Endothelial cell of umbilical vein (primary cell): ENCODE results near the gene SLC8A1. TPM values are rescaled to one million over a fixed set of nuclear protein-coding genes. Genes with fewer than 3 reads are reported as not detected.

Source experiments
- BruUV-seq: library from RNA; stranded (reverse); fragments of 400-500 nt; replicated peaks from 2 replicates; lab custom pipeline; 2021; lab: Mats Ljungman, UMichigan
- CTCF ChIA-PET: fragments of 300-600, 350-600 bp; sonication (Branson Sonifier 250); formaldehyde crosslinking; loops from one replicate; lab custom pipeline; 2021; ENCODE audit warnings: antibody characterized with exemption, inconsistent platforms; lab: Charles Lee
- POLR2A ChIA-PET: fragments of 300-600, 350-600 bp; sonication (Branson Sonifier 250); formaldehyde crosslinking; loops from one replicate; lab custom pipeline; 2021; ENCODE audit warnings: antibody characterized with exemption, inconsistent platforms; lab: Charles Lee
- DNase-seq: peaks from one replicate; pipeline ENCODE4 v3.0.0-alpha.2; 2011; ENCODE audit warnings: low read depth, low spot score
- FAIRE-seq: peaks from 2 replicates; lab custom pipeline; 2011; peaks lifted over from hg19 to GRCh38; lab: Jason Lieb, UNC
- H2AFZ ChIP-seq: 2 replicates; pipeline ENCODE4 v1.6.0; 2012; ENCODE audit warnings: low read depth, low read length, control low read depth, inconsistent platforms
- H3K27ac ChIP-seq: 2 replicates; pipeline ENCODE4 v1.5.1; 2011; ENCODE audit warnings: low read depth, mild to moderate bottlenecking, control low read depth, low read length, moderate library complexity; ENCODE audit not compliant: insufficient read depth
- H3K27me3 ChIP-seq, 2 experiments: 2 replicates each; pipeline versions ENCODE4 v1.6.0 to v1.6.1; 2011; ENCODE audit warnings: low read length in 2 of 2, mixed read lengths in 1 of 2; ENCODE audit not compliant: control insufficient read depth in 2 of 2, insufficient read depth in 2 of 2
- H3K36me3 ChIP-seq, 2 experiments: 2 replicates in 1 of 2; 3 replicates in 1 of 2; pipeline ENCODE4 v1.5.1; 2011; ENCODE audit warnings: low read length in 2 of 2, mild to moderate bottlenecking in 1 of 2, moderate library complexity in 1 of 2; ENCODE audit not compliant: control insufficient read depth in 2 of 2, insufficient read depth in 2 of 2; ENCODE audit errors: extremely low read depth in 1 of 2
- H3K4me1 ChIP-seq: 3 replicates; pipeline ENCODE4 v1.5.1; 2011; ENCODE audit warnings: mild to moderate bottlenecking, low read length; ENCODE audit not compliant: control insufficient read depth, insufficient read depth; ENCODE audit errors: extremely low read depth
- H3K4me2 ChIP-seq: 2 replicates; pipeline ENCODE4 v1.6.1; 2011; ENCODE audit warnings: low read length, control low read depth, mixed read lengths; ENCODE audit not compliant: insufficient read depth
- H3K4me3 ChIP-seq, 3 experiments: fragments of 200-600 bp in 1 of 3; sonication (generic), shearing (Covaris generic) in 1 of 3; replicated peaks in 1 of 3; 2 replicates each; pipeline ENCODE4 v1.5.1; 2011 to 2016; ENCODE audit warnings: control low read depth in 3 of 3, low read length in 3 of 3, mild to moderate bottlenecking in 2 of 3, inconsistent platforms in 1 of 3, low read depth in 1 of 3, moderate library complexity in 1 of 3; ENCODE audit not compliant: insufficient read depth in 1 of 3
- H3K79me2 ChIP-seq: 2 replicates; pipeline ENCODE4 v1.6.0; 2012; ENCODE audit warnings: low read length, inconsistent platforms; ENCODE audit not compliant: control insufficient read depth, insufficient read depth
- H3K9ac ChIP-seq: replicated peaks from 2 replicates; pipeline ENCODE3; 2011; ENCODE audit warnings: low read length, control low read depth; ENCODE audit not compliant: insufficient read depth; ENCODE audit errors: extremely low read depth
- H3K9me1 ChIP-seq: replicated peaks from 3 replicates; pipeline ENCODE4 v1.6.0; 2011; ENCODE audit warnings: mild to moderate bottlenecking, low read length; ENCODE audit not compliant: control insufficient read depth, insufficient read depth; ENCODE audit errors: extremely low read depth
- H3K9me3 ChIP-seq: replicated peaks from 2 replicates; pipeline ENCODE4 v1.5.1; 2012; ENCODE audit warnings: low read length, inconsistent platforms; ENCODE audit not compliant: control insufficient read depth, insufficient read depth
- H4K20me1 ChIP-seq: replicated peaks from 2 replicates; pipeline ENCODE3; 2011; ENCODE audit warnings: mild to moderate bottlenecking, low read length; ENCODE audit not compliant: control insufficient read depth, insufficient read depth; ENCODE audit errors: extremely low read depth
- CTCF ChIP-seq, 2 donors: IDR thresholded peaks; 1 replicate in 1 of 2; 2 replicates in 1 of 2; pipeline ENCODE4 v1.5.1; 2011; ENCODE audit warnings: low read length in 2 of 2, mild to moderate bottlenecking in 2 of 2, moderate library complexity in 2 of 2, control low read depth in 1 of 2, inconsistent platforms in 1 of 2, low read depth in 1 of 2; ENCODE audit not compliant: insufficient read depth in 1 of 2; ENCODE audit errors: extremely low read depth in 1 of 2
- EZH2 ChIP-seq: IDR thresholded peaks from 2 replicates; pipeline ENCODE4 v1.6.1; 2012; ENCODE audit warnings: borderline replicate concordance, low read depth, mild to moderate bottlenecking, moderate library complexity, low read length, inconsistent platforms; ENCODE audit not compliant: severe bottlenecking
- FOS ChIP-seq: IDR thresholded peaks from 2 replicates; pipeline ENCODE4 v1.6.1; 2011; ENCODE audit warnings: mild to moderate bottlenecking, low read length, moderate library complexity, borderline replicate concordance; ENCODE audit not compliant: insufficient read depth
- JUN ChIP-seq: IDR thresholded peaks from 2 replicates; pipeline ENCODE4 v1.6.1; 2011; ENCODE audit warnings: borderline replicate concordance, low read depth; ENCODE audit not compliant: insufficient read length, insufficient read depth
- MYC ChIP-seq: IDR thresholded peaks from one replicate; pipeline ENCODE4 v1.6.1; 2011; ENCODE audit warnings: mild to moderate bottlenecking, low read depth, low read length
- POLR2A ChIP-seq: IDR thresholded peaks from 2 replicates; pipeline ENCODE4 v1.6.1; 2012; ENCODE audit warnings: low read depth, mild to moderate bottlenecking, control low read depth, low read length
- POLR2AphosphoS5 ChIP-seq: IDR thresholded peaks from 2 replicates; pipeline ENCODE4 v1.6.1; 2012; ENCODE audit warnings: low read depth, mild to moderate bottlenecking, control low read depth, low read length, moderate library complexity; ENCODE audit not compliant: insufficient read depth
- dilution Hi-C: fragments of 300-500 bp; cut with MboI; formaldehyde crosslinking; loops from one replicate; pipeline ENCODE4 v1.15.0; 2019; ENCODE audit warnings: low sequenced_read_pairs; ENCODE audit not compliant: extremely low pct_ligation_motif_present
- intact Hi-C: fragments of 100-400 bp; cut with micrococcal nuclease; formaldehyde crosslinking; loops from one replicate; pipeline ENCODE4 v1.10.0; 2022
- polyA plus RNA-seq, 4 experiments: library from polyadenylated mRNA; depleted of rRNA in 3 of 4; stranded (reverse) in 3 of 4; unstranded in 1 of 4; fragments of >200 nt; gene quantifications; 2 replicates each; pipeline versions ENCODE4 v1.2.1 to v1.2.3, GENCODE V29; 2011 to 2012; ENCODE audit warnings: missing spikeins in 1 of 4
- total RNA-seq: library from RNA; stranded (reverse); gene quantifications from 2 replicates; pipeline ENCODE4 v1.2.3, GENCODE V29; 2021

Gene SLC8A1
- total and polyA plus RNA-seq, 2 donors (not counting 3 experiments of a cell fraction or from before 2014, with no cell fraction given) = 0.19 to 1.8 TPM

DNA sequence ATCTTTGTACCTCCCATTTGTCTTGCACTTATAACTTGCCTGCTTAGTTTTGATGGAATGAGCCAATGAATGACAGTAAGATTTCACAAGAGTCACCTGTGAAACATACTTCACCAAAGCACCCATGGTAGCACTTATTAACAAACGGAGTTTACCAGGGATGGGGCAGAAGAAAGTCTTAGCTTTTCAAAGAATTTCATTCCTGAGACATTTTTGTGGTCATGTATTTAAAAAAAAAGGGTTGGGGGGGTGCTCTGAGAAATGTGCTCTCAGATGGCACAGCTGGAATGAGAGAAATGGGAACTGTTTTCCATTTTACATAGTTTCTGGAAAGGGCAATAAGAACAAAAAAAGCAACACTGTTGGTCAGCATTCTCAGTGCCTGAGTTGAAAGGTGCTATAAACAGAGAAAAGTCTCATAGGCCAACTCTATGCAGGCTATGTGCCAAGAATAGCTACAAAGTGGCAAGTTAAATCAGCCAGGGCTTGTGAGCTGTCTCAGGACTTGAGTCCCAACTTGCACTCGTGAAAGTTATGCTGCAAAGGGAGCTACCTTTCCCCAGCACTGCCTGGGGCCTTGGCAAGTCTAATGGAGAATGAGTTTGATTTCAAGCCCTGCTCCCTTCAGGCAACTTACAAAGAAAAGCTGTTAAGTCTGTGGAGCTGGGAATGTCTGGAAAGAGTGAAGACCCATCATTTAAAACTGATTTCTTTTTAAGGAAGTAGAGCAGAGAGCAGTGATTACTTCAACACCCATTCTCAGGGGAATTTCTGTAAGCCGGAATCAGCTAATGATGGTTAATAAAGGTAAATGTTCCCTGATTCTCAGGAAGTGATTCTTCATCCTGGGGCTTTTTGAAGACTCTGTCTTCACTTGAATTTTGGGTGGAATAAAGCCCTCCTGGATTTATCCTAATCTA lies 170.6 kb downstream of the SLC8A1 start:
- H3K27me3 ChIP-seq = no peaks in the 10 kb centered on the region
- TF ChIP-seq POLR2AphosphoS5 = no peak
- no peak for TF ChIP-seq EZH2
- no peak for TF ChIP-seq JUN
- no peak for TF ChIP-seq POLR2A
- no peak for TF ChIP-seq FOS
- no peak for TF ChIP-seq MYC
- no peak for TF ChIP-seq CTCF (IDR thresholded peaks at IDR 0.05; ENCODE audit: extremely low read depth in 1 of 2, insufficient read depth in 1 of 2, low read depth in 1 of 2, low read length in 2 of 2)
- no TSS peak for BruUV-seq
- no peaks in the 10 kb centered on the region for H3K79me2 ChIP-seq
- H2AFZ ChIP-seq = no peak overlapping the region
- no peaks in the 10 kb centered on the region for H4K20me1 ChIP-seq
- DNase-seq (peak; percentile 11), FAIRE-seq (no peak)
- no peaks in the 10 kb centered on the region for H3K36me3 ChIP-seq
- no peaks in the 10 kb centered on the region for H3K9me3 ChIP-seq
- CTCF ChIA-PET = interaction anchor here (1.3 to 1.4 kb wide), 2 partner anchors 12 to 13 kb away, joined by 3 read pairs; no protein-coding TSS in a partner anchor
- POLR2A ChIA-PET = interaction anchor here (0.5 kb wide), 1 partner anchor 70 kb away, joined by 3 read pairs; no protein-coding TSS in a partner anchor
- intact Hi-C loops (no loop called here), dilution Hi-C loops (no loop called here)
- no peak overlapping the region for H3K4me3 ChIP-seq
- no peak overlapping the region for H3K9ac ChIP-seq
- no peak overlapping the region for H3K4me2 ChIP-seq
- no peaks in the 10 kb centered on the region for H3K4me1 ChIP-seq
- H3K9me1 ChIP-seq = no peaks in the 10 kb centered on the region
- H3K27ac ChIP-seq = no peak overlapping the region
